IMR-90 (cell line): ENCODE data around the gene IVNS1ABP. TPM values are rescaled to one million over a fixed set of nuclear protein-coding genes. Genes with fewer than 3 reads are reported as not detected.
"Not testable (repeated sequence)": the region's sequence is repeated elsewhere in the genome, so short reads cannot be mapped to it uniquely, and the experiment has no call there.

Experiments
- ATAC-seq: fragments of 200-7000 bp; cut with Tn5 transposase; 2 replicates; pipeline ENCODE4 v1.9.1; 2020; ENCODE audit warnings: low read depth, mild to moderate bottlenecking, moderate library complexity
- BruUV-seq: library from RNA; stranded (reverse); fragments of 400-500 nt; replicated peaks from 2 replicates; lab custom pipeline; 2021; lab: Mats Ljungman, UMichigan
- CTCF ChIA-PET: fragments of 300-600 bp; formaldehyde crosslinking; extraction: SDS; loops from one replicate; lab custom pipeline; 2021; ENCODE audit warnings: antibody characterized with exemption; lab: Yijun Ruan, JAX
- POLR2A ChIA-PET: fragments of 300-600 bp; sonication (Branson Sonifier 250); formaldehyde crosslinking; loops from one replicate; lab custom pipeline; 2022; ENCODE audit warnings: antibody characterized with exemption; ENCODE audit not compliant: unreplicated experiment; lab: Charles Lee
- DNase-seq: peaks from one replicate; pipeline ENCODE4 v3.0.0; 2013
- H2AFZ ChIP-seq: replicated peaks from 2 replicates; pipeline ENCODE3; 2013; ENCODE audit warnings: low read length, mild to moderate bottlenecking; ENCODE audit not compliant: poor library complexity
- H2AK5ac ChIP-seq: 2 replicates; pipeline ENCODE4 v1.6.1; 2013; ENCODE audit warnings: low read depth, low read length, inconsistent platforms
- H2AK9ac ChIP-seq: replicated peaks from 2 replicates; pipeline ENCODE3; 2013; ENCODE audit warnings: mild to moderate bottlenecking, low read depth, low read length, moderate library complexity; ENCODE audit not compliant: poor library complexity
- H2BK120ac ChIP-seq: 2 replicates; pipeline ENCODE4 v1.6.1; 2013; ENCODE audit warnings: low read depth, low read length, inconsistent platforms
- H2BK15ac ChIP-seq: 3 replicates; pipeline ENCODE4 v1.6.1; 2013; ENCODE audit warnings: low read depth, low read length, inconsistent platforms
- H2BK20ac ChIP-seq: 2 replicates; pipeline ENCODE4 v1.6.1; 2013; ENCODE audit warnings: low read depth, mild to moderate bottlenecking, inconsistent platforms, low read length, moderate library complexity
- H2BK5ac ChIP-seq: 2 replicates; pipeline ENCODE4 v1.6.1; 2013; ENCODE audit warnings: mild to moderate bottlenecking, low read depth, low read length, inconsistent platforms; ENCODE audit not compliant: poor library complexity, severe bottlenecking
- H3K14ac ChIP-seq: replicated peaks from 2 replicates; pipeline ENCODE4 v1.6.1; 2013; ENCODE audit warnings: low read depth, low read length, inconsistent platforms
- H3K18ac ChIP-seq: 2 replicates; pipeline ENCODE4 v1.6.1; 2013; ENCODE audit warnings: low read depth, low read length, control low read depth
- H3K23ac ChIP-seq: 2 replicates; pipeline ENCODE4 v1.6.1; 2013; ENCODE audit warnings: low read depth, low read length, inconsistent platforms
- H3K27ac ChIP-seq: 2 replicates; pipeline ENCODE4 v1.5.1; 2013; ENCODE audit warnings: mild to moderate bottlenecking, control low read depth, low read length; ENCODE audit not compliant: insufficient read depth
- H3K27me3 ChIP-seq: 2 replicates; pipeline ENCODE4 v1.6.1; 2013; ENCODE audit warnings: low read length; ENCODE audit not compliant: control insufficient read depth, insufficient read depth
- H3K36me3 ChIP-seq: 2 replicates; pipeline ENCODE4 v1.6.1; 2013; ENCODE audit warnings: low read length, mixed read lengths; ENCODE audit not compliant: control insufficient read depth, insufficient read depth
- H3K4ac ChIP-seq: 2 replicates; pipeline ENCODE4 v1.6.1; 2013; ENCODE audit warnings: low read depth, low read length, inconsistent platforms
- H3K4me1 ChIP-seq: 2 replicates; pipeline ENCODE4 v1.6.1; 2013; ENCODE audit warnings: low read length, mixed read lengths; ENCODE audit not compliant: control insufficient read depth, insufficient read depth
- H3K4me2 ChIP-seq: 2 replicates; pipeline ENCODE4 v1.6.1; 2013; ENCODE audit warnings: low read depth, mild to moderate bottlenecking, control low read depth, low read length, moderate library complexity
- H3K4me3 ChIP-seq: 2 replicates; pipeline ENCODE4 v1.5.1; 2013; ENCODE audit warnings: low read depth, mild to moderate bottlenecking, control low read depth, low read length, moderate library complexity; ENCODE audit not compliant: insufficient read depth
- H3K56ac ChIP-seq: 2 replicates; pipeline ENCODE4 v1.6.1; 2013; ENCODE audit warnings: low read length, inconsistent platforms; ENCODE audit not compliant: insufficient read depth; ENCODE audit errors: extremely low read depth
- H3K79me1 ChIP-seq, 2 experiments: 2 replicates each; pipeline ENCODE4 v1.6.1; 2013; ENCODE audit warnings: low read length in 2 of 2, inconsistent platforms in 1 of 2, low read depth in 1 of 2
- H3K9ac ChIP-seq: 2 replicates; pipeline ENCODE4 v1.6.1; 2013; ENCODE audit warnings: low read depth, low read length, control low read depth
- H3K9me1 ChIP-seq: 2 replicates; pipeline ENCODE4 v1.6.1; 2013; ENCODE audit warnings: low read length, inconsistent platforms; ENCODE audit not compliant: insufficient read depth
- H3K9me3 ChIP-seq: 2 replicates; pipeline ENCODE4 v1.6.1; 2013; ENCODE audit warnings: low read length; ENCODE audit not compliant: control insufficient read depth, insufficient read depth
- H4K20me1 ChIP-seq: 2 replicates; pipeline ENCODE4 v1.6.1; 2013; ENCODE audit warnings: low read length, inconsistent platforms; ENCODE audit not compliant: insufficient read depth
- H4K5ac ChIP-seq: 2 replicates; pipeline ENCODE4 v1.6.1; 2013; ENCODE audit warnings: mild to moderate bottlenecking, low read depth, low read length, control low read depth
- H4K8ac ChIP-seq, 2 experiments: 2 replicates each; pipeline ENCODE4 v1.6.1; 2013; ENCODE audit warnings: low read depth in 2 of 2, low read length in 2 of 2, control low read depth in 1 of 2, inconsistent platforms in 1 of 2
- H4K91ac ChIP-seq: 2 replicates; pipeline ENCODE4 v1.6.1; 2013; ENCODE audit warnings: low read depth, low read length, inconsistent platforms; ENCODE audit not compliant: insufficient read depth
- WGBS, 2 experiments: methylation state at CpG; one replicate each; pipeline versions ENCODE4 v1.1.5 to v1.1.7; 2013; ENCODE audit warnings: missing lambda C conversion rate in 2 of 2; ENCODE audit not compliant: insufficient read length in 1 of 2; ENCODE audit errors: extremely low coverage in 2 of 2; 5-methylcytosine and 5-hydroxymethylcytosine counted together
- dilution Hi-C: fragments of 300-500 bp; cut with HindIII; formaldehyde crosslinking; loops from one replicate; pipeline ENCODE4 v1.14.3; 2018; ENCODE audit warnings: low sequenced_read_pairs; ENCODE audit not compliant: unreplicated experiment
- in situ Hi-C: fragments of 300-500 bp; cut with MboI; formaldehyde crosslinking; loops from 3 replicates; pipeline ENCODE4 v1.14.3; 2019; ENCODE audit warnings: low sequenced_read_pairs, inconsistent platforms, mixed read lengths
- intact Hi-C: fragments of 100-400 bp; cut with micrococcal nuclease; formaldehyde crosslinking; loops from 2 replicates; pipeline ENCODE4 v1.10.0; 2022
- polyA plus RNA-seq, 3 experiments: library from polyadenylated mRNA; depleted of rRNA; stranded (reverse); fragments of >200 nt; gene quantifications; 2 replicates each; pipeline ENCODE4 v1.2.3, GENCODE V29; 2012; ENCODE audit warnings: low replicate concordance in 1 of 3
- total RNA-seq: library from RNA; depleted of rRNA; stranded (reverse); fragments of >200 nt; gene quantifications from 2 replicates; pipeline ENCODE4 v1.2.3, GENCODE V29; 2012

IVNS1ABP gene
- total and polyA plus RNA-seq, 2 of the 4 experiments (the other 2 are of a cell fraction): 21.8 to 26.7 TPM

DNA sequence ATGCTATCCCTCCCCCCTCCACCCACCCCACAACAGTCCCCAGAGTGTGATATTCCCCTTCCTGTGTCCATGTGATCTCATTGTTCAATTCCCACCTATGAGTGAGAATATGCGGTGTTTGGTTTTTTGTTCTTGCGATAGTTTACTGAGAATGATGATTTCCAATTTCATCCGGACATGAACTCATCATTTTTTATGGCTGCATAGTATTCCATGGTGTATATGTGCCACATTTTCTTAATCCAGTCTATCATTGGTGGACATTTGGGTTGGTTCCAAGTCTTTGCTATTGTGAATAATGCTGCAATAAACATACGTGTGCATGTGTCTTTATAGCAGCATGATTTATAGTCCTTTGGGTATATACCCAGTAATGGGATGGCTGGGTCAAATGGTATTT, 65.1 kb downstream of the IVNS1ABP start:
- H3K23ac ChIP-seq, H2BK15ac ChIP-seq, H4K91ac ChIP-seq, H3K18ac ChIP-seq, H3K14ac ChIP-seq, dilution Hi-C loops, in situ Hi-C loops, H2AK9ac ChIP-seq, DNase-seq, H3K36me3 ChIP-seq, H3K9me3 ChIP-seq, H2BK120ac ChIP-seq, H3K4me1 ChIP-seq, H3K27ac ChIP-seq, H2AFZ ChIP-seq, H2BK5ac ChIP-seq, H3K9me1 ChIP-seq, H3K4me3 ChIP-seq, ATAC-seq, H3K9ac ChIP-seq, POLR2A ChIA-PET, H3K4me2 ChIP-seq, H3K27me3 ChIP-seq, H3K56ac ChIP-seq, CTCF ChIA-PET, H4K8ac ChIP-seq, H2AK5ac ChIP-seq, intact Hi-C loops, H4K20me1 ChIP-seq, H3K4ac ChIP-seq, H3K79me1 ChIP-seq, BruUV-seq, H2BK20ac ChIP-seq, H4K5ac ChIP-seq: not testable (repeated sequence)
- no CpG with 5 or more reads among the region's 4 CpGs for WGBS, 2 experiments
